ENCODE measurements around the gene DUOX1.

Gene DUOX1

GRCh38 chr15:45186771-45187577, 57.2 kb downstream of the DUOX1 start:
- no peak for DNase-seq
- TF ChIP-seq CTCF (IDR thresholded peaks at IDR 0.05), result no peak
- Histone ChIP-seq H3K4me1 (peaks cover 0 to 32% (median 24%) of the 10 kb centered on the region in 4 donors), H3K4me3 (peak overlapping the region; percentile 74 to 82), H3K36me3 (no peaks in the 10 kb centered on the region), H3K9me3 (no peaks in the 10 kb centered on the region), H3K27ac (peak overlapping the region; percentile 91 to 93), H3K27me3 (no peaks in the 10 kb centered on the region)
- intact Hi-C loops (cut with DNase I; ENCODE audit: low total_unique reads), result no loop called here

DNA sequence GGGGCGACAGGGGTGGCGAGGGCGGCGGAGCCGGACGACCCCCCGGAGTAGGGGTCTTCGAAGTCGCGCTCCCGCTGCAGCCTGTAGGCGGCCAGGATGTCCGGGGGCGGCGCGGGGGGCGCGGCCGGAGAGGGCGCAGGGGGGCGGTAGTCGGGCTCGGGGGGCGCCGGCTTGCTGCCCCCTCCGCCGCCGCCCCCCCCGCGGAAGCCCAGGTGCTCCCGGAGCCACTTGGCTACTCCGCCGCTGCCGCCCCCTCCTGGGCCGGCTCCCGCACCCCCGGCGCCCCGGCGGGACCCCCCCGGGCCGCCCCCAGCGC, 57.7 kb downstream of the DUOX1 start:
- H3K27ac ChIP-seq, result peak overlapping the region; percentile 91 to 93

GRCh38 chr15:45187894-45188830, 58.4 kb downstream of the DUOX1 start, which contains the start of gene SHF:
Gene SHF, minus strand, starts transcription at chr15:45187966. Its CDS starts 15 bp downstream, at chr15:45187951.
- Histone ChIP-seq H3K36me3 (no peaks in the 10 kb centered on the region), H3K27ac (peak within 1 kb of the TSS; percentile 91 to 93), H3K27me3 (no peaks in the 10 kb centered on the region), H3K4me3 (peak within 1 kb of the TSS; percentile 74 to 82), H3K4me1 (peaks cover 0 to 32% (median 24%) of the 10 kb centered on the region in 4 donors), H3K9me3 (no peaks in the 10 kb centered on the region)
- DNase-seq, result peak; percentile 76 to 84
- TF ChIP-seq CTCF (IDR thresholded peaks at IDR 0.05), result no peak
- intact Hi-C loops (cut with DNase I; ENCODE audit: low total_unique reads), result no loop called here

More for the DNA sequence above, 57.7 kb downstream of the DUOX1 start:
- Histone ChIP-seq H3K27me3 (no peaks in the 10 kb centered on the region), H3K4me3 (peak overlapping the region; percentile 74 to 82), H3K4me1 (peaks cover 0 to 32% (median 24%) of the 10 kb centered on the region in 4 donors), H3K36me3 (no peaks in the 10 kb centered on the region), H3K9me3 (no peaks in the 10 kb centered on the region)
- TF ChIP-seq CTCF (IDR thresholded peaks at IDR 0.05), result no peak
- no peak for DNase-seq
- intact Hi-C loops (cut with DNase I; ENCODE audit: low total_unique reads), result no loop called here

DNA sequence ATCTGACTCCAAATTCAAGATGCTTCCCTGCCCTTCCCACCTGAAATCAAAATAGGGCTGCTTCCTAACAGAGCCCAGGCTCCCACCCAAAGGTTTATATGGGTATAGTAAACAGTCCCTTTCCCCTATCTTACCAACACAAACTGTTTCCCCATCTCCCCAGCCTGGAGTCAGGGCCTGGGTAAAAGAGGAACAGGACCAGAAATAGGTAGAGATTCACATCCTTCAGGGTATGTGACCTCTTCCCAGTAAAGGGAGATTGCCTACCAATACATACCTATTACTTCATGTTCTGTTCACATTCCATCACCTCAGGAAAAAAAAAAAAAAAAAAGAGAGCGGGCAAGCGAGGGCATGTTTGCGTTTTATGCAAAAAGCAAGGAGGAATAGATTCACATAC, 67.7 kb downstream of the DUOX1 start:
- no peaks in the 10 kb centered on the region for H3K9me3 ChIP-seq
- H3K27me3 ChIP-seq, result no peaks in the 10 kb centered on the region
- peak overlapping the region in 1 of 2 donors; percentile 99 for H3K27ac ChIP-seq
- H3K4me3 ChIP-seq, result peak overlapping the region in 1 of 2 donors; percentile 60
- TF ChIP-seq CTCF (IDR thresholded peaks at IDR 0.05), result no peak
- intact Hi-C loops (cut with DNase I; ENCODE audit: low total_unique reads), result no loop called here
- no peak for DNase-seq
- H3K36me3 ChIP-seq, result no peaks in the 10 kb centered on the region
- H3K4me1 ChIP-seq, result peaks cover 0 to 11% (median 0%) of the 10 kb centered on the region in 4 donors

DNA sequence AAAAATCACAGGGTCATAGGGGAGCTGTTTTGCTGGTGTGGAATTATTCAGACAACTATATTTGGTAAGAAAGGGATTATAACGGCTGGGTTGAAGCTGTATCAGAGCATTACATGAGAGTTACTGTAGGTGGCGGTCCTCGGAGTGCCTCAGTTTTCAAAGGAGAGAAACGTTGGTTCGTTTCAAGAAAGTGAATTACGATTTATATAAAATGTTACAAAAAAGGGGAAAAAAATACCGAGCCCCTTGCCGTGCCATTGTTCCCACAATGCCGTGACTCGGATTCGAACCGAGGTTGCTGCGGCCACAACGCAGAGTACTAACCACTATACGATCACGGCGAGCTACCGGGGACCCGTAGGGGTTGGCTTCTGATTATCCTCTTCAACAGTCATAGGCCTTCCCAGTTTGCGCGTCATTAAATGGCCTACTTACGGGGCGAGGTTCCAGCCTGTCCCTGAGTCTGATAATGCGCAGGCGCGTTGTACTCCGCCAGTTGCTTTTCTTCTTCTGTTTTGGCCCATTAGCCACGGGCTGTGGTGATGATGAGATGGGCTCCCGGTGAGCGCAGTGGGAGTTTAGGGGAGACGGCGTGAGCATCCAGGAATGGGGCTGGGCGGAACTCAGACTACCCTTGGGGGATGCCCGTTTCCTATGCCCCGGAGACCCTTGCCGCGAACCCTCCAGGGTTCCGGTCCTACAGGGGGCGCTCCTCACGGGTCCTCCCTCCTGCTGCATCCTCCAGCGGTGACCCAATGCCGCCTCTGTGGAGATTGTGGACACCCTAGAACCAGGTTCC, 68.7 kb downstream of the DUOX1 start:
- H3K36me3 ChIP-seq, result no peaks in the 10 kb centered on the region
- H3K27me3 ChIP-seq, result no peaks in the 10 kb centered on the region
- H3K9me3 ChIP-seq, result no peaks in the 10 kb centered on the region
- intact Hi-C loops (cut with DNase I; ENCODE audit: low total_unique reads), result no loop called here
- DNase-seq, result peak; percentile 97 to 99
- peaks cover 0 to 11% (median 0%) of the 10 kb centered on the region in 4 donors for H3K4me1 ChIP-seq
- H3K4me3 ChIP-seq, result peak overlapping the region; percentile 55 to 60
- H3K27ac ChIP-seq, result peak overlapping the region; percentile 99
- TF ChIP-seq CTCF (IDR thresholded peaks at IDR 0.05), result peak; percentile 52 to 60

Measured in tibial artery (tissue), 4 donors.